Muscle layer of duodenum (tissue), 2 donors: Measurements from ENCODE around the gene SDK1.
A peak's percentile ranks its signal among the peaks of the same experiment; 100 is the strongest.

ENCODE experiments used
- H3K27ac ChIP-seq: one replicate; pipeline ENCODE4 v1.7.0; 2013; ENCODE audit warnings: mild to moderate bottlenecking, low read length
- H3K27me3 ChIP-seq: one replicate; pipeline ENCODE4 v1.7.0; 2013; ENCODE audit warnings: low read depth, mild to moderate bottlenecking, control low read depth, low read length
- H3K36me3 ChIP-seq, 2 donors: one replicate each; pipeline ENCODE4 v1.7.0; 2013; ENCODE audit warnings: low read length in 2 of 2, control low read depth in 1 of 2, mild to moderate bottlenecking in 1 of 2; ENCODE audit not compliant: insufficient read depth in 2 of 2, control insufficient read depth in 1 of 2
- H3K4me1 ChIP-seq, 2 donors: one replicate each; pipeline ENCODE4 v1.7.0; 2013; ENCODE audit warnings: low read length in 2 of 2, mild to moderate bottlenecking in 2 of 2, control low read depth in 1 of 2, moderate library complexity in 1 of 2; ENCODE audit not compliant: insufficient read depth in 2 of 2, control insufficient read depth in 1 of 2
- H3K4me3 ChIP-seq, 2 donors: one replicate each; pipeline ENCODE4 v1.7.0; 2013; ENCODE audit warnings: low read length in 2 of 2, low read depth in 1 of 2, mild to moderate bottlenecking in 1 of 2
- H3K9me3 ChIP-seq, 2 donors: one replicate each; pipeline ENCODE4 v1.7.0; 2013; ENCODE audit warnings: low read length in 2 of 2, control low read depth in 1 of 2, mild to moderate bottlenecking in 1 of 2; ENCODE audit not compliant: control insufficient read depth in 1 of 2
- donor health status: healthy.

The SDK1 gene

GRCh38 chr7:4184653-4185052, 883.6 kb downstream of the SDK1 start:
- Histone ChIP-seq H3K27ac (no peak overlapping the region), H3K4me3 (no peak overlapping the region), H3K27me3 (no peaks in the 10 kb centered on the region), H3K9me3 (no peaks in the 10 kb centered on the region), H3K36me3 (no peaks in the 10 kb centered on the region), H3K4me1 (peaks cover 0 to 6% of the 10 kb centered on the region in 2 donors)

- Histone ChIP-seq H3K9me3 (no peaks in the 10 kb centered on the region), H3K27ac (no peak overlapping the region), H3K4me1 (peaks cover 0 to 6% of the 10 kb centered on the region in 2 donors), H3K36me3 (no peaks in the 10 kb centered on the region), H3K4me3 (no peak overlapping the region), H3K27me3 (no peaks in the 10 kb centered on the region)
These were observed 884.1 kb downstream of the SDK1 start for GRCh38 chr7:4185136-4185535.

- H3K9me3 ChIP-seq = no peaks in the 10 kb centered on the region
- H3K4me3 ChIP-seq = no peak overlapping the region
- no peaks in the 10 kb centered on the region for H3K27me3 ChIP-seq
- H3K27ac ChIP-seq = no peak overlapping the region
- H3K4me1 ChIP-seq = peaks cover 0 to 6% of the 10 kb centered on the region in 2 donors
- H3K36me3 ChIP-seq = no peaks in the 10 kb centered on the region
These were observed 884.9 kb downstream of the SDK1 start for GRCh38 chr7:4185721-4186512.

GRCh38 chr7:4186513-4186780, 885.4 kb downstream of the SDK1 start:
- H3K36me3 ChIP-seq = no peaks in the 10 kb centered on the region
- H3K9me3 ChIP-seq = no peaks in the 10 kb centered on the region
- no peak overlapping the region for H3K4me3 ChIP-seq
- H3K27ac ChIP-seq = no peak overlapping the region
- H3K4me1 ChIP-seq = peaks cover 0 to 6% of the 10 kb centered on the region in 2 donors
- no peaks in the 10 kb centered on the region for H3K27me3 ChIP-seq

- H3K27me3 ChIP-seq = no peaks in the 10 kb centered on the region
- H3K4me3 ChIP-seq = peak overlapping the region; percentile 21 to 29
- H3K27ac ChIP-seq = no peak overlapping the region
- H3K4me1 ChIP-seq = peaks cover 0 to 6% of the 10 kb centered on the region in 2 donors
- H3K36me3 ChIP-seq = no peaks in the 10 kb centered on the region
- H3K9me3 ChIP-seq = no peaks in the 10 kb centered on the region
These were observed 887.6 kb downstream of the SDK1 start for GRCh38 chr7:4188651-4189050.

GRCh38 chr7:4189131-4189570, 888.1 kb downstream of the SDK1 start:
- no peaks in the 10 kb centered on the region for H3K36me3 ChIP-seq
- no peak overlapping the region for H3K27ac ChIP-seq
- no peaks in the 10 kb centered on the region for H3K27me3 ChIP-seq
- H3K4me1 ChIP-seq = peaks cover 0 to 6% of the 10 kb centered on the region in 2 donors
- H3K9me3 ChIP-seq = no peaks in the 10 kb centered on the region
- peak overlapping the region; percentile 21 to 29 for H3K4me3 ChIP-seq

GRCh38 chr7:4190010-4190981, 889.2 kb downstream of the SDK1 start:
- H3K4me3 ChIP-seq = no peak overlapping the region
- H3K9me3 ChIP-seq = no peaks in the 10 kb centered on the region
- no peak overlapping the region for H3K27ac ChIP-seq
- no peaks in the 10 kb centered on the region for H3K36me3 ChIP-seq
- H3K27me3 ChIP-seq = no peaks in the 10 kb centered on the region
- peaks cover 0 to 6% of the 10 kb centered on the region in 2 donors for H3K4me1 ChIP-seq

GRCh38 chr7:4191046-4191445, 890.0 kb downstream of the SDK1 start:
- Histone ChIP-seq H3K4me1 (peaks cover 0 to 6% of the 10 kb centered on the region in 2 donors), H3K27ac (no peak overlapping the region), H3K9me3 (no peaks in the 10 kb centered on the region), H3K36me3 (no peaks in the 10 kb centered on the region), H3K27me3 (no peaks in the 10 kb centered on the region), H3K4me3 (no peak overlapping the region)

- no peak overlapping the region for H3K4me3 ChIP-seq
- H3K27ac ChIP-seq = no peak overlapping the region
- H3K9me3 ChIP-seq = no peaks in the 10 kb centered on the region
- H3K4me1 ChIP-seq = peaks cover 0 to 6% of the 10 kb centered on the region in 2 donors
- no peaks in the 10 kb centered on the region for H3K27me3 ChIP-seq
- no peaks in the 10 kb centered on the region for H3K36me3 ChIP-seq
These were observed 890.5 kb downstream of the SDK1 start for GRCh38 chr7:4191525-4191924.

GRCh38 chr7:4195660-4196059, 894.6 kb downstream of the SDK1 start:
- Histone ChIP-seq H3K36me3 (no peaks in the 10 kb centered on the region), H3K4me1 (no peaks in the 10 kb centered on the region), H3K9me3 (peaks cover 0 to 4% of the 10 kb centered on the region in 2 donors), H3K4me3 (no peak overlapping the region), H3K27ac (no peak overlapping the region), H3K27me3 (no peaks in the 10 kb centered on the region)

GRCh38 chr7:4196121-4196819, 895.2 kb downstream of the SDK1 start:
- Histone ChIP-seq H3K27ac (no peak overlapping the region), H3K27me3 (no peaks in the 10 kb centered on the region), H3K4me1 (no peaks in the 10 kb centered on the region), H3K9me3 (peaks cover 0 to 4% of the 10 kb centered on the region in 2 donors), H3K4me3 (no peak overlapping the region), H3K36me3 (no peaks in the 10 kb centered on the region)
